ENCODE results near the gene NUTM2G.
"Not testable (repeated sequence)": the region's sequence is repeated elsewhere in the genome, so short reads cannot be mapped to it uniquely, and the experiment has no call there.

Gene NUTM2G

DNA sequence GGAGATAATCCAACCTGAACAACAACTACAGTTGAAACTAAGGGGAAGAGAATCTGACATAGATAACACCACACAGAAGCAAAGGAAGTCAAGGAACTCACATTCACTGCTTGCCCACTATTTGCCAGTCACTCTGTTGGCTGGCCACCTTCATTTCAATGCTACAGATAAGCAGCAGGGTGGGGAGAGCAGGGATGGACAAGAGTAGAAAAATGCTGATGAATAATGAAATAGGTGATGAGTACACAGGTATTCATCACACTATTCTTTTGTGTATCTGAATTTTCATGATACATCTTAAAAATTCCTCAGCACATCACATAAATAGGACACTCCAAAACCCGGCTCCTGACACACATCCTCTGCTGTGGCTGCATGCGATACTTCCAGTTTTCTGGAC is 21.9 kb downstream of the NUTM2G start:
- DNase-seq = not testable (repeated sequence)

DNA sequence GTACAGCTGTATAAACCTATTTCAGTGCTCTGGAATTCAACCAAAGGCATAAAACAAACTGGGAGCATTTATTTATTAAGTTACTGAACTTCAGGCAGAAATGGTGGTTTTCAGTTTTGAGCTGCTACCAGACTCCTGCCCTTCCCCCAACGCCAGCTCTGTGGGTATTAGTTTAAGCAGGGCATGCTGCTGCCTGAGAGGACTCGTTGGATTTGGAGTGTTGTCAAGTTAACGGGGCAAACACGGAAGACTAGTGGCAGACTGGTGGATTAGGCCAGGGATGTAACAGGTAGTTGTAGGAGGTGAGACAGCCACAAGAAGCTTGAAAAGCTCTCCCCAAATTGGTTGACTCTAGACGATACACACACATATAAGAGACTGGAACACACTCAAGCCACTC is 38.9 kb downstream of the NUTM2G start:
- DNase-seq = not testable (repeated sequence)

DNA sequence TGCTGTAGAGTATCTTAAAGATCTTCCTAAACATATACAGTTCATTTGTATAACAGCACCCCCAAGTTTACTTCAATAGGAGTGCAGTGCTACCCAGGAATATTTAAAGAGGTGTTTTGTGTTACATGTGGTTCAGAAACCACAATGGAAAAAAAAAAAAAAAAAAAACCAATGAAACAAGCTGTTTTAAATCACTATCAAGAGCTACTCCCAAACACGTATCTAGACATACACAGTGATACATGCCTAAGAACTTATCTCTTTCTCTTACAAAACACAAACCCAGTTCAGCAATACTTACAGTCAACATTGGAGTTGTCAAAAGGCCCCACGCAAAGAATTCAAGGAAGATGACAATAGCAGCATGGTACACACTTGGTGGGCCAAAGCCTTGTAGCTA is 43.9 kb downstream of the NUTM2G start:
- DNase-seq = not testable (repeated sequence)

- DNase-seq = not testable (repeated sequence)
Observed at GRCh38 chr9:96974037-96974436, 45.4 kb downstream of the NUTM2G start.

- not testable (repeated sequence) for DNase-seq
Observed at GRCh38 chr9:96983496-96984122, 55.0 kb downstream of the NUTM2G start.

- not testable (repeated sequence) for DNase-seq
Observed at GRCh38 chr9:96984139-96984538, 55.5 kb downstream of the NUTM2G start.

DNA sequence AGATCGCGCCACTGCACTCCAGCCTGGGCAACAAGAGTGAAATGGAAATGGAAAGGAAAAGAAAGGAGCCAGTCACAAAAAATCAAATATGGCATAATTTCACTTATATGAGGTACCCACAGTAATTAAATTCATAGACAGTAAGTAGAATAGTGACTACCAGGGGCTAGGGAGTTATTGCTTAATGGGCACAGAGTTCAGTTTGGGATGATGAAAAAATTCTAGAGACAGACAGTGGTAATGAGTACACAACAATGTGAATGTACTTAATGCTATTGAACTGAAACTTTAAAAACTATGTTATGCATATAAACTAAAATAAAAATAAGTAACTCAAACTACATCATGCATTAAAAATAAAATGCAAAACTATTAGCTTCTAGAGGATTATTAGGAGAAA is 56.2 kb downstream of the NUTM2G start:
- not testable (repeated sequence) for DNase-seq
